ENCODE results near the gene COX15.
A peak's percentile ranks its signal among the peaks of the same experiment; 100 is the strongest.
"Not testable (repeated sequence)": the region's sequence is repeated elsewhere in the genome, so short reads cannot be mapped to it uniquely, and the experiment has no call there.

The COX15 gene

GRCh38 chr10:99740260-99740659 lies 8.3 kb upstream of the COX15 start:
- no peak for DNase-seq

DNA sequence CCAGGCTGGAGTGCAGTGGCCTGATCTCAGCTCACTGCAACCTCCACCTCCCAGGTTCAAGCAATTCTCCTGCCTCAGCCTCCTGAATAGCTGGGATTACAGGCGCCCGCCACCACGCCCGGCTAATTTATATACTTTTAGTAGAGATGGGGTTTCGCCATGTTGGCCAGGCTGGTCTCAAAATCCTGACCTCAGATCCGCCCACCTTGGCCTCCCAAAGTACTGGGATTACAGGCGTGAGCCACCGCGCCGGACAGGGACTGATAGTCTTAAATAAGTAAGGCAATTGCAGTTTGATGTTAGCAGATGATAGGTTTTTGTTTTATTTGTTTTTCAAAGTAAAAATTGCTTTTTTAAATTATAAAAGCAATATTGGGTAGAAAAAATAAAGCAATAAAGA lies 2.2 kb upstream of the COX15 start:
- not testable (repeated sequence) for DNase-seq

DNA sequence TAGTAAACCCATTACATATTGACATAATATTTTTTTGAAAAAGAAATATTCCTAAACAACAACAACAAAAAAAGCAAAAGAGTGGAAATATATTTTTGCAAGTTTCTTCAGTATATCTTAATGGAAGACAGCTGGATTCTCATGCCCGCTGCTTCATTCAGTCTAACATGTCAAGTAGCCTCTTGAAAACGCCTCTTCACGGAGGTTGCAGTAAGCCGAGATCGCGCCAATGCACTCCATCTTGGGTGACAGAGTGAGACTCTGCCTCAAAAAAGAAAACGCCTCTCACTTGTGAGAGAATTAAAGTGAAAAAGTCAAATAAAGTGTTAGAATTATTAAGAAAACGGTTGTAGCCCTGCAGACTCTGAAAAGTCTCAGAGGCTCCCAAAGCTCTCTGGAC lies 1.4 kb upstream of the COX15 start:
- peak in 1 of 2 experiments; percentile 56 for DNase-seq

DNA sequence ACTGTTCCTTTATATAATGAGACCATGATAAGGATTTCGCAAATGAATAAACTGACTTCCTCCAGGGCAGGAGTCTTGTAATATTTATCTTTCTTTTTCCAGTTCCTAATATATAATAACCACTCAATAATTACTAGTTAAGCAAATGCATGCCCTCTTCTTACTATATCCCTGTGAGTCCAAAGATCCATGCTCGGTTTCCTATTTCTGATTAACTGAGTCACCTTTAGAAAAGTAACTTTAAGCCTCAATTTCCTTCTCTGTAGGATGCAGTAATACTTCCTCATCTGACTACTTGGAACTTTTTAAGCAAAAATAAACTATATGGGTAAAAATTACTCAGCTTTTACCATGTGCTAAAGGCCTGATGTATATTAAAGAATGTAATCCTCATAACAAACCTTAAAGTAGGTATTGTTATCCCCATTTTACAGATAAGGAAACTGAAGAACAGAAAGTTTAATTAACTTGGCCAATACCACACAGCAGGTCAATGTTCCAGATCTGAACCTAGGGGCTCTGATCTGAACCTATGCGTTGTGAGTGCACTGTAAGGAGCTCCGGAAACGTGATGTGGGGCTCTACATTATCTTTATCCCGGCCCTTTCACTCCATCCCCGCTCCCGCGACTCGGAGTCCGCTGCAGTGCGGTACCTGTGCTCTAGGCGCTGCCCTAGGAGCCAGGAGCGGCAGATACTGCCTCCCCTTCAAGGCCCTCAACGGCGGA lies 458 bp downstream of the COX15 start:
- no peak for DNase-seq

DNA sequence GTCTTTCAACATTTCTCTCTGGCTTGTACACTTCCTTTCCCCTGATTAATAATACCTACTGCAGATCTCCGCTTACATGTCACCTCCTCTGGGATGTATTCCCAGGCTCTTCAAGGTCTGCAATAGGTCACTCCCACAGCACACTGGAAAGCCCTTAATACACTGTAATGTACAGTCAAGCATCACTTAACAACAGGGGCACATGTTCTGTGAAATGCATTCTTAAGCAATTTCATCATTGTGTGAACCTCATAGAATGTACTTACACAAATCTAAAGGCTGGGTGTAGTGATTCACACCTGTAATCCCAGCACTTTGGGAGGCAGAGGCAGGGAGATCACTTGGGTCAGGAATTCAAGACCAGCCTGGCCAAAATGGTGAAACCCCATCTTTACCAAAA lies 1.9 kb downstream of the COX15 start:
- DNase-seq, result no peak

DNA sequence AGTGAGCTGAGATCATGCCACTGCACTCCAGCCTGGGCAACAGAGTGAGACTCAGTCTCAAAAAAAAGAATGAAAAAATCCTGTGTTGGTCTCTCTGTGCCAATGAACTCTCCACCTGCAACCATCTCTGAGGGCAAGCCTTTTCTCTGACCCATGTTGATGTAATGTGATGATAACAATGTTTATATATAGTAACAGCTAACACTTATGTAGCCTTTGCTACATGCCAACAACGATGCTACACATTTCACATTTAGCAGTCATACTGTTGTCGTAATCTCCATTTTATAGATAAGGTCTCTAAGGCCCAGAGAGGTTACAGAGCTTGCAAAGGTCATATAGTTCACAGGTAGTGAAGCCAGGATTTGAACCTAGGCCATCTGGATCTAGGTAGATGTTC lies 11.5 kb downstream of the COX15 start:
- DNase-seq, result no peak

- DNase-seq, result no peak
Measured at GRCh38 chr10:99714446-99714845, 17.5 kb downstream of the COX15 start.

- DNase-seq, result no peak
Measured at GRCh38 chr10:99711129-99711719, 20.7 kb downstream of the COX15 start.

GRCh38 chr10:99709480-99710229 lies 22.3 kb downstream of the COX15 start:
- DNase-seq, result peak in 1 of 2 experiments; percentile 23

GRCh38 chr10:99708428-99709012 lies 23.4 kb downstream of the COX15 start:
- no peak for DNase-seq

- no peak for DNase-seq
Measured at GRCh38 chr10:99700649-99701048, 31.3 kb downstream of the COX15 start.

DNA sequence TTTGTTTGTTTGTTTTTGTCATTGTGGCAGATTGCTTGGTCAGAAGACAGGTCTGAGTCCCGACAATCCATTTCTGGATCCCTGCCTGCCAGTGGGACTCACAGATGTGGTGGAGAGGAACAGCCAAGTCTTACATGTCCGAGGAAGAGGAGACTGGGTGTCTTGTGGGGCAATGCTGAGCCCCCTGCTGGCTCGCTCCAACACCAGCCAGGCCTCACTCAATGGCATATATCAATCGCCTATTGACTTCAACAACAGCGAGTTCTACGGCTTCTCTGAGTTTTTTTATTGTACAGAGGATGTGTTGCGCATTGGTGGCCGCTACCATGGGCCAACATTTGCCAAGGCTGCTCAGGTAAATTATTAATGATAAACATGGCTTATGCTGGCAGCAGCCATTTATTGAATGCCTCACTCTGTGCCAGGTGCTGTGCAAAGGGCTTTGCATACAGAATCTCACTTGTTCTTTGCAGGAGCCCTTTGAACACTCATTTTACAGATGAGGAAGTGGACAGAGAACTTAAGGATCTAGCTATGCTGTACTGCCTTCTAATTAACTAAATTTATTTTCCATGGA lies 33.3 kb downstream of the COX15 start:
- DNase-seq, result no peak

DNA sequence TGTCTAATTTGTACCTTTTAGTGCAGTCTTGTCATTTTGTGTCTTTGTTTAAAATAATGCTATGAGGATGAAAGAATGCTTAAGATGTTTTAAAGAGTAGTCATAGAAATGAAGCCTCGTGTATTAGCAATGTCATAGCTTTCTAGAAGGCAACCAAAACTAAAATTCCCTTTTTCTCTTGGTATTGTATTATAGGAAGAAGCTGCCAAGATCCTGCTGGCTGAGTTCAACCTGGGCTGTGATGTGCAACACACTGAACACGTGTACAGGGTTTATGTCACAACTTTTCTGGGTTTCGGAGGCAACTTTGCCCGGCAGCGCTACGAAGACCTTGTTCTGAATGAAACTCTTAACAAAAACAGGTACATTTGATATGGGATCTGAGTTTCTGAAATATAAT lies 36.2 kb downstream of the COX15 start:
- DNase-seq, result no peak

GRCh38 chr10:99693933-99694583 lies 37.9 kb downstream of the COX15 start:
- DNase-seq, result no peak

DNA sequence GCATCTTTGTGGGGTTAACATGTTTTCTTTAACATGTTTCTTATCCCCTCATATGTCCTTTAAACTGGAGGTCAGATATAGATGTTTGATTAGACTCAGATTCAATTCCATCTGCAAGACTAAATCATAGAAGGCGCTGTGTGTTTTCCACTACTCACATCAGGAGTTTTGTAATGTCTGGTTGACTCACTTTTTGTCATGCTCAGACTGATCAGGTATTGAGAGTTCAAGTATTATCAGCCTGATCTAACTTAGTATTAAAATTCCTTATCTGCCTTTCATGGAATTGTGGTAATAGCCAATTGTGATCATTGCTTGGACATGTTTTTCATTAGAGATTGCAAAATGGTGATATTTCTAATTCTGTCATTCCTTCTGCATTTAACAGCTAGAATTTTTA lies 42.5 kb downstream of the COX15 start:
- DNase-seq, result no peak

DNA sequence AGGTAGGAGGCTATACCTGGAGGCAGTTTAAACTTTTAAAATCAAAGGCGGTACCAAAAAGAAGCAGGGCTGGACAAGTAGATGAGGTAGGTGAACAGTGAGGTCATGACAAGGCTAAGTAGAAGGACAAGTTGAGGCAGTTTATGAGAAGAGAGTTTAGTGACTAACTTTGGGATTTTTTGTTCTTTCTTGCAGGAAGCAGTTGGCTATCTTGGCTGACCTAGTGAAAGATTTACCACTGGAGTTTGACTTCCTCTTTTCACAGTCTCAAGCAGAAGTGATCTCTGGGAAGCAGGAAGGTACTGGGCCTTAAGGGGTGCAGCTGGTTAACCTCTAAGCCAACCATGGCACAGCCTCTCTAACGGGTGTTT lies 46.3 kb downstream of the COX15 start:
- no peak for DNase-seq

GRCh38 chr10:99682752-99683151 lies 49.2 kb downstream of the COX15 start:
- no peak for DNase-seq

Data from NCI-H187 (cell line).